ENCODE data around the gene ZNF787.

DNA sequence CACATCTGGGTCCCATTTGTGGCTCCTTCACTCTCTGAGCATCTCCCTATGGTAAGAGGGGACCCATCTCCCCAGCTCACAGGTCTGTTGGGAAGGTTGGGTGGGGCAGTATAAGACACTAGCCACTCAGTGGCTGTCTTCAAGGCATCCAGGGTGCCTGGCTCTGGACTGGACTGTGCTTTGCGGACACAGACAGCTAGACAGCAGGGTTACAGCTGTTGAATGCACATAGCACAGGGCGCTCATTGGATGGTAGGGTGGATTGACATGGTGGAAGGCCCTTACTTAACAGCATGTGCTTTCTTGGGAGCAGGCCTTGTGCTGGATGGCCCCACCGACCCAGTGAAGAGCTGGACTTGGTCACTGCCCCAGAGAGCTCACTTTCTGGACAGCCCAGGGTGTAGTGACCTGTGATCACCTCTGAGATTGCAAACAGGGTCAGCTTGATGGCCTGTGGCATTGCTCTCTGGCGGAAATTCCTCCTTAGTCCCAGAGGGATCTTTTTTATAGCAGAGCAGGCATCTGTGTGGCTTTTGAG is 21.9 kb upstream of the ZNF787 start:
- TF ChIP-seq GABPA (IDR thresholded peaks at IDR 0.05; ENCODE audit: borderline replicate concordance, insufficient read depth, low read length) = no peak
- no peak for TF ChIP-seq BRCA1 (IDR thresholded peaks at IDR 0.05; ENCODE audit: low read depth, low read length)
- TF ChIP-seq, protein P1, sequence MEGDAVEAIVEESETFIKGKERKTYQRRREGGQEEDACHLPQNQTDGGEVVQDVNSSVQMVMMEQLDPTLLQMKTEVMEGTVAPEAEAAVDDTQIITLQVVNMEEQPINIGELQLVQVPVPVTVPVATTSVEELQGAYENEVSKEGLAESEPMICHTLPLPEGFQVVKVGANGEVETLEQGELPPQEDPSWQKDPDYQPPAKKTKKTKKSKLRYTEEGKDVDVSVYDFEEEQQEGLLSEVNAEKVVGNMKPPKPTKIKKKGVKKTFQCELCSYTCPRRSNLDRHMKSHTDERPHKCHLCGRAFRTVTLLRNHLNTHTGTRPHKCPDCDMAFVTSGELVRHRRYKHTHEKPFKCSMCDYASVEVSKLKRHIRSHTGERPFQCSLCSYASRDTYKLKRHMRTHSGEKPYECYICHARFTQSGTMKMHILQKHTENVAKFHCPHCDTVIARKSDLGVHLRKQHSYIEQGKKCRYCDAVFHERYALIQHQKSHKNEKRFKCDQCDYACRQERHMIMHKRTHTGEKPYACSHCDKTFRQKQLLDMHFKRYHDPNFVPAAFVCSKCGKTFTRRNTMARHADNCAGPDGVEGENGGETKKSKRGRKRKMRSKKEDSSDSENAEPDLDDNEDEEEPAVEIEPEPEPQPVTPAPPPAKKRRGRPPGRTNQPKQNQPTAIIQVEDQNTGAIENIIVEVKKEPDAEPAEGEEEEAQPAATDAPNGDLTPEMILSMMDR (IDR thresholded peaks at IDR 0.05; ENCODE audit: control extremely low read depth in 1 of 3, insufficient read depth in 1 of 3, low read depth in 1 of 3, low read length in 3 of 3) = no peak
- TF ChIP-seq POLR2A (IDR thresholded peaks at IDR 0.05; ENCODE audit: control extremely low read depth in 1 of 2, low read depth in 2 of 2, low read length in 2 of 2) = no peak
- TF ChIP-seq PHF8 (conservative IDR thresholded peaks at IDR 0.05; ENCODE audit: low read depth, low read length) = no peak
- TF ChIP-seq ASH2L (IDR thresholded peaks at IDR 0.05; ENCODE audit: low read length) = no peak
- TF ChIP-seq FOSL1 (IDR thresholded peaks at IDR 0.05; ENCODE audit: insufficient read depth, low read depth, low read length) = no peak
- TF ChIP-seq, protein P2, sequence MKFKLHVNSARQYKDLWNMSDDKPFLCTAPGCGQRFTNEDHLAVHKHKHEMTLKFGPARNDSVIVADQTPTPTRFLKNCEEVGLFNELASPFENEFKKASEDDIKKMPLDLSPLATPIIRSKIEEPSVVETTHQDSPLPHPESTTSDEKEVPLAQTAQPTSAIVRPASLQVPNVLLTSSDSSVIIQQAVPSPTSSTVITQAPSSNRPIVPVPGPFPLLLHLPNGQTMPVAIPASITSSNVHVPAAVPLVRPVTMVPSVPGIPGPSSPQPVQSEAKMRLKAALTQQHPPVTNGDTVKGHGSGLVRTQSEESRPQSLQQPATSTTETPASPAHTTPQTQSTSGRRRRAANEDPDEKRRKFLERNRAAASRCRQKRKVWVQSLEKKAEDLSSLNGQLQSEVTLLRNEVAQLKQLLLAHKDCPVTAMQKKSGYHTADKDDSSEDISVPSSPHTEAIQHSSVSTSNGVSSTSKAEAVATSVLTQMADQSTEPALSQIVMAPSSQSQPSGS (IDR thresholded peaks at IDR 0.05; ENCODE audit: low read length) = no peak
- TF ChIP-seq, protein P3, sequence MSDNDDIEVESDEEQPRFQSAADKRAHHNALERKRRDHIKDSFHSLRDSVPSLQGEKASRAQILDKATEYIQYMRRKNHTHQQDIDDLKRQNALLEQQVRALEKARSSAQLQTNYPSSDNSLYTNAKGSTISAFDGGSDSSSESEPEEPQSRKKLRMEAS (IDR thresholded peaks at IDR 0.05) = no peak
- no peak for TF ChIP-seq POLR2AphosphoS5 (IDR thresholded peaks at IDR 0.05; ENCODE audit: low read depth, low read length)
- no peak for TF ChIP-seq CHD2 (IDR thresholded peaks at IDR 0.05; ENCODE audit: low read length)
- TF ChIP-seq SIX5 (IDR thresholded peaks at IDR 0.05; ENCODE audit: low read depth, low read length) = no peak
- no peak for TF ChIP-seq CREB1 (IDR thresholded peaks at IDR 0.05)

All from H1 (cell line).